GM21576 (cell line): Measurements from ENCODE around the gene MOXD1.
"Not testable (repeated sequence)": the region's sequence is repeated elsewhere in the genome, so short reads cannot be mapped to it uniquely, and the experiment has no call there.

Source experiments
- ATAC-seq: cut with Tn5 transposase; IDR thresholded peaks from one replicate; pipeline ENCODE4 v1.9.1; 2021; ENCODE audit warnings: mild to moderate bottlenecking, moderate library complexity; ENCODE audit not compliant: unreplicated experiment

The MOXD1 gene

GRCh38 chr6:132357120-132357519, 44.2 kb downstream of the MOXD1 start:
- no peak for ATAC-seq

- ATAC-seq = no peak
Observed at GRCh38 chr6:132354517-132355167, 46.6 kb downstream of the MOXD1 start.

- not testable (repeated sequence) for ATAC-seq
Observed at GRCh38 chr6:132351986-132352385, 49.3 kb downstream of the MOXD1 start.

GRCh38 chr6:132348231-132348630, 53.0 kb downstream of the MOXD1 start:
- no peak for ATAC-seq

DNA sequence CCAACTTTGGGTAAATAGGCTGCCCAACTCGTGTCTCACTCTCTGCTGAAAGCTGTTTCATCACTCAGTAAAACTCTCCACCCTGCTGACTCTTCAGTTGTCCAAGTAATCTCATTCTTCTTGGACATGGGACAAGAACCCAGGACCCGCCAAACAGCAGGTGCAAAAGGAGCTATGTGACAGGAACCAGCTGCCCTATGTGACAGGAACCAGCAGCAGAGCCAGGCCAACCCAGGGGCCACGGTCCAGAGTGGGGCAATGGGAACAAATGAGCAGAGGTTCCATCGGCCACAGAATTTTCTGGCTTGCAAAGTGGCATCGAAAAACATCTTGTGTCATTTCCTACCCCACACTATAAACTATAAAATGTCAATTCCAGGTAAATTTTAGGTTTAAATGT, 56.5 kb downstream of the MOXD1 start:
- no peak for ATAC-seq

DNA sequence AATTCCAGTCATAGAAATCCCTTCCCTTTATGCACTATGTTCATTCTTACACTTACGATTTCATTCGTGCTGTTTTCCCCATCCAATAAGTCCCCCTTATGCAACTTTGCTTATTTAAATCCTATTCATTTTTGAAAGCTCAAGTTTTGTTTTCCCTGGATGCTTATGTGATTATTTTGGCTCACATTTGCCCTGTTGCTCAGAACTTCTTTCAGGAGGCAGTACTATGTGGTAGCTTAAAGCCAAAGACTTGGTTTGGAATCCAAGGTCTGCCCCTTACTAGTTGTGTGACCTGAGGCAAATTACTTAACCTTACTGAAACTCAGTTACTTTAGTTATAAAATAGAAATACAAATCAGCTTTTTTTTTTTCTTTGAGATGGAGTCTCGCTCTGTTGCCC, 59.6 kb downstream of the MOXD1 start:
- no peak for ATAC-seq

DNA sequence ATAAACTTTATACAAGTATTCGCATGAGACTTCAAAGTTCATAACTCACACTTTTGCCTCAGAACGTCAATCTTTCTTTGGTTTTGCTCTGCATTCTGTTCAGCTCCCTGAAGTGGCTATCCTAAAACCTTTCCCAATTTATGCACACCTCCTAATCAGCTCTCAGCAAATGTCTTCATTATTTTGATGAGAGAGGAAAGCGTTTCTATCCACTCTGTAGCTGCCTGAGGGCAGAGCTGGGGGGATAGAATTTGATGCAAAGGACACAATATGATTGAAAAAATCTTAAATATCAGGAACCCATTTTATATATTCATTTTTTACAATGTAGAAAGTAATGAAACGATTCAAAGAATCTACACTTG, 66.8 kb downstream of the MOXD1 start:
- ATAC-seq = no peak

DNA sequence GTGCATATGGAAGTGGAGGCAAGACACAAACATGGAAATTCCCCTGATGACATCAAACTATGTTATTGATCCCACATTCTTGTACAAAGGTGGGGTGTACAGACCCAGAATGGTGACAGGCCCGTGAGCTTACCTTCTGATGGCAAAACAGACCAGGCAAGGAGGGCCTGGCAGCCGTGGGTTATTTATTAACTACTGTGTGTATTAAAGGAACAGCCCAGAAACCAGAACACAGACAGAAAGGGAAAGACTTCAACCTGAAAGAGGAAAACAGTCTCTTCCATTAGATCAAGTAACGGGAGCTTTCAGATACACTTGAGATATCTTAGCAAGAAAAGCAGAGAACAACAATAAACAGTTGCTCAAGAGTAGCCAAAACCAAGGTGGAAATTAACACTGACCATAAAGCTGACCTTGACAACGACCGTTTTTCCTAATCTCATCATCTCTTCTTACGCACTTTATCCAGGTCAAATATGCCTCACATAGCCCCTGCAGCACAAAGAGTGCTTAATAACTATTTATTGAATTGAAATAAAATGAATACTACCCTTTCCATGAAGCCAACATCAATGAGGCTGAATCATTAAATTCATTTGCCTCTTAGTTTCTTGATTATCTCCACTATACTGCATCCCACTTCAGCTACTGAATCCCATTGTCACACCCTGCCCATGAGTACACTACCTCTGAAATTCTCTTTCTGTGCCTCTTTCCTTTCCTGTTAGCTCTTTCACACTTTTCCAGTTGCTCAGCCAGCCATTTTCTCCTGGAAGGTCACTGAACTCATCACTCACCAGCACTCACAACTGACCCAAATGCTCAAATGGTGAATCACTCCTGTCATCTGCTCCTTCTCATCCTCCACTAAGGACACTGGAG, 67.4 kb downstream of the MOXD1 start:
- ATAC-seq = no peak

- ATAC-seq = no peak
Observed at GRCh38 chr6:132330759-132331158, 70.5 kb downstream of the MOXD1 start.

DNA sequence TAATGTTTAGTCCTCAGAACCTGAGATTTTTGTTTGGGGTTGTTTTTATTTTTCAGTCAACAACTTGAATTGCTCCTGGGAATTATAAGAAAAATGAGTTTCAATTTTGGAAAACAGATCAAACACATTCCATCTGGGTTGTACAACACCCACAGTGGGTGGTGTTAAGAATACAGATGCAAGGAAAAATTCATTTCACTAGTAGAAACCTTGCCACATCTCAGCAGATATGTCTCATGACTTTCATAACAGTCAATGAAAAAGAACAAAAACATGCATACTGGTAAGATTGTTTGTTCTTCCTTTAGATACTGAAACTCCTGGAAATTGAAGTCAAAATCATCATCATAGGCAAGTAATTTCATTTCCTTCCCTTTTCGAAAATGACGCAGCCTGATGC, 78.9 kb downstream of the MOXD1 start:
- no peak for ATAC-seq

GRCh38 chr6:132320007-132320406, 81.3 kb downstream of the MOXD1 start:
- no peak for ATAC-seq

DNA sequence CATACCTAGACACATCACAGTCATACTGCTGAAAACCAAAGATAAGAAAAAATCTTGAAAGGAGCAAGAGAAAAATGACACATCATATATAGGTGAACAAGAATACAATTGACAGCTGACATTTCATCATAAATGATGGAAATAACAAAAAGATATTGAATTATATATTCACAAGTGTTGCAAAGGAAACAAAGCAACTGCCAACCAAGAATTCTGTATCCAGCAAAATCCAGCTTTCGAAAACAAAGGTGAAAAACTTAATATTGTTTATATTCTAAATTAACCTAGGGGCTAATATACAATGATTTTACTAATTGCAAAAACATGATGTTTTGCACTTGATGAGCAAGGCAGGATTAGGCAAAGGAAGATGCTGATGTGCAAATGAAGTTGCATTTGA, 84.3 kb downstream of the MOXD1 start:
- ATAC-seq = no peak

DNA sequence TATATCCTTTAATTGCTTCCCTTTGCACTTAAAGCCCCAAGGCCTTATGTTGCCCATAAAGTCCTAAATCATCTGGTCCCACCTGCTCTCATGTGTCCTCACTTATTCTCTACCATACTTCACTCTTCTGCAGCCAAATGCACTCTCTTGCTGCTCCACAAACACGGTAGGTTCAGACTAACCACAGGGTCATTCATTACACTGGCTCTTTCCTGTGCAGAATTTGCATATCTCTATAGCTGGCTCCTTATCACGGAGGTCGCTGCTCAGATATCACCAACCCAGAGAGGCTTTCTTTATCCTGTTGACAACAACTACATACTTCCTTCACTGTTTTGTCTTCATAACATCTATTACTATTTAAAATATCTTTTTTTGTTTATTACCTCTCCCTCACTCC, 86.8 kb downstream of the MOXD1 start:
- ATAC-seq = no peak

GRCh38 chr6:132310921-132311320, 90.4 kb downstream of the MOXD1 start:
- ATAC-seq = no peak

GRCh38 chr6:132310151-132310550, 91.1 kb downstream of the MOXD1 start:
- not testable (repeated sequence) for ATAC-seq

- no peak for ATAC-seq
Observed at GRCh38 chr6:132304891-132305305, 96.4 kb downstream of the MOXD1 start.

GRCh38 chr6:132300323-132300949, 100.8 kb downstream of the MOXD1 start:
- ATAC-seq = peak; percentile 72

- peak; percentile 53 for ATAC-seq
Observed at GRCh38 chr6:132298344-132298949, 102.8 kb downstream of the MOXD1 start.

DNA sequence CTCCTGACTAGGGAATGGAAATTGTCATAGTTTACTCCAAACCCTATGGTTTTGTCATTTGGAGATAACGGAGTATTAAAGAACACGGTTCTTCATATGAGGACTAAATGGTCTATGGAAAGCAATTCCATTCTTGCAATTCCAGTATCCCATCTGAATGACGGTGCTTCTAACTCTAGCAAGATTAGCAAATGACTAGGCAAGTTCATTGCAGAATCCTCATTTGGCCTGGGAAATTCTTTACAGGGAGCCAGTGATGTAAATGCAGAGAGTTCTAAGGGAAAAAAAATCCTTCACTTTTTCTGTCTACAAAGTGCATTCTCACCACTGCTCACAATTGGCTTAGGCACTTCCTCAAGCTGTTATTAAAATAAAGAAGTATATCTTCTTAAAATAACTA, 111.5 kb downstream of the MOXD1 start:
- ATAC-seq = no peak

GRCh38 chr6:132287101-132287500, 114.2 kb downstream of the MOXD1 start:
- no peak for ATAC-seq

DNA sequence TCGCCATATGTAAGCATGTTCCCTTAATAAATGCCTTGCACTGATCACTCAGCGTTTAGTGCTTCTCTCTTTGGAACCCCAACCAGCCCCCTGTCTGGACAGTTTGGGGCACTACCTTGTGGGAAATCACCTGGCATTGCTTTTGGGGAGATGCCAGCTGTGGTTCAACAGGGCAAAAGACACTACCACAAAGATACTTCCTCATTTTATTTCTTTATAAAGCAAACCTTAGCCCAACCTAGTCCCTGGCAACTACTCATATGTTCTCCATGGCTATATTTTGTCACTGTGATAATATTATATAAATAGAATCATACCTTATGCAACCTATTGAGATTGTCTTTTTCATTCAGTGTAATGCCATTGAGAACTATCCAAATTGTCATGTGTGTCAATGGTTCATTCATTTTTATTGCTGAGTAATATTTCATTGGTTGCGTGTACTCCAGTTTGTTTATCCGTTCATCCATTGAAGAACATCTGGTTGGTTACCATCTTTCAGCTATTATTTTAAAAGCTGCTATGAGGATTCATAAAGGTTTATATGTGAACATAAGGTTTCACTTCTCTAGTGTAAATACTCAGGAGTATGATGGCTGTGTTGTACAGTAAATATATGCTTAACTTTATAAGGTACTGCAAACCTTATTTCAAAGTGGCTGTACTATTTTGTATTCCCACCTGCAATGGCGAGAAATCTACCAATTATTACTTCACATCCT, 114.8 kb downstream of the MOXD1 start:
- ATAC-seq = no peak
